OCI-LY3 (cell line): Measurements from ENCODE around the gene TMEM184C.

ENCODE experiments used
- H2AFZ ChIP-seq: fragments of 200-600, 300-600 bp; shearing (Covaris generic); 2 replicates; pipeline ENCODE4 v1.6.0; 2014; ENCODE audit warnings: antibody characterized with exemption, low read depth, low read length
- H3K27ac ChIP-seq: fragments of 200-600, 300-600 bp; sonication (generic); 2 replicates; pipeline ENCODE4 v1.5.1; 2014; ENCODE audit warnings: mild to moderate bottlenecking, low read length, moderate library complexity, mixed read lengths
- H3K27me3 ChIP-seq: fragments of 200-600, 300-600 bp; sonication (generic); 2 replicates; pipeline ENCODE4 v1.6.1; 2014; ENCODE audit warnings: low read depth, low read length, mixed read lengths
- H3K36me3 ChIP-seq: fragments of 200-600, 300-600 bp; sonication (generic); replicated peaks from 2 replicates; pipeline ENCODE3; 2014; ENCODE audit warnings: low read depth, low read length, mixed read lengths
- H3K4me1 ChIP-seq: fragments of 300-600, 200-600 bp; sonication (generic); 2 replicates; pipeline ENCODE4 v1.6.1; 2014; ENCODE audit warnings: low read length, mixed read lengths
- H3K4me2 ChIP-seq: fragments of 200-600, 300-600 bp; sonication (generic); 2 replicates; pipeline ENCODE4 v1.6.1; 2014; ENCODE audit warnings: low read length, mixed read lengths
- H3K4me3 ChIP-seq: fragments of 300-600, 200-600 bp; sonication (generic); 2 replicates; pipeline ENCODE4 v1.5.1; 2014; ENCODE audit warnings: antibody characterized with exemption, mild to moderate bottlenecking, low read length, moderate library complexity
- H3K79me2 ChIP-seq: fragments of 300-600, 200-600 bp; shearing (Covaris generic); 2 replicates; pipeline ENCODE4 v1.6.1; 2014; ENCODE audit warnings: mild to moderate bottlenecking, low read length, mixed read lengths
- H3K9ac ChIP-seq: fragments of 300-600, 200-600 bp; shearing (Covaris generic); 2 replicates; pipeline ENCODE4 v1.6.0; 2014; ENCODE audit warnings: mild to moderate bottlenecking, low read length, moderate library complexity
- H3K9me3 ChIP-seq: fragments of 200-600, 300-600 bp; shearing (Covaris generic); 2 replicates; pipeline ENCODE4 v1.6.1; 2014; ENCODE audit warnings: low read length, mixed read lengths; ENCODE audit not compliant: insufficient read depth
- H4K20me1 ChIP-seq: fragments of 200-600, 300-600 bp; sonication (generic); 2 replicates; pipeline ENCODE4 v1.6.1; 2016; ENCODE audit warnings: low read length, mixed read lengths; ENCODE audit not compliant: insufficient read depth
- CTCF ChIP-seq: fragments of 200-600, 300-600 bp; sonication (generic); IDR thresholded peaks from 2 replicates; pipeline ENCODE4 v1.5.1; 2014; ENCODE audit warnings: antibody characterized with exemption, low read length, low read depth
- EZH2phosphoT487 ChIP-seq: fragments of 200-600 bp; shearing (Covaris generic); IDR thresholded peaks from 2 replicates; pipeline ENCODE4 v1.6.1; 2018; ENCODE audit warnings: antibody characterized with exemption, mixed run types, low read depth

TMEM184C gene

GRCh38 chr4:147683188-147683591 is 66.0 kb downstream of the TMEM184C start:
- Histone ChIP-seq H4K20me1 (0 out of 2 replicates have a peak, but pooled peaks cover 8% of the 10 kb centered on the region), H3K4me1 (peaks cover 12% of the 10 kb centered on the region), H3K4me2 (peak overlapping the region; percentile 78), H3K79me2 (peaks cover 40% of the 10 kb centered on the region), H3K9ac (peak overlapping the region; percentile 78), H3K27ac (peak overlapping the region; percentile 56), H3K27me3 (no peaks in the 10 kb centered on the region), H2AFZ (peak overlapping the region; percentile 97), H3K9me3 (no peaks in the 10 kb centered on the region), H3K4me3 (peak overlapping the region; percentile 82), H3K36me3 (peaks cover 11% of the 10 kb centered on the region)
- TF ChIP-seq EZH2phosphoT487 (no peak), CTCF (no peak)

- Histone ChIP-seq H3K27me3 (no peaks in the 10 kb centered on the region), H3K36me3 (peaks cover 3% of the 10 kb centered on the region), H4K20me1 (0 out of 2 replicates have a peak, but pooled peaks cover 4% of the 10 kb centered on the region), H3K9me3 (no peaks in the 10 kb centered on the region), H3K4me3 (peak within 1 kb of the TSS; percentile 82), H3K27ac (peak within 1 kb of the TSS; percentile 56), H2AFZ (peak within 1 kb of the TSS; percentile 97), H3K79me2 (peaks cover 32% of the 10 kb centered on the region), H3K9ac (peak within 1 kb of the TSS; percentile 78), H3K4me1 (peaks cover 14% of the 10 kb centered on the region), H3K4me2 (peak within 1 kb of the TSS; percentile 87)
- no peak for TF ChIP-seq EZH2phosphoT487
- TF ChIP-seq CTCF, result no peak
Observed at GRCh38 chr4:147683717-147684700, 66.8 kb downstream of the TMEM184C start, which contains the start of gene PRMT9. Gene PRMT9 (minus strand): TSS chr4:147684163. CDS start chr4:147683987, 176 bp downstream.

DNA sequence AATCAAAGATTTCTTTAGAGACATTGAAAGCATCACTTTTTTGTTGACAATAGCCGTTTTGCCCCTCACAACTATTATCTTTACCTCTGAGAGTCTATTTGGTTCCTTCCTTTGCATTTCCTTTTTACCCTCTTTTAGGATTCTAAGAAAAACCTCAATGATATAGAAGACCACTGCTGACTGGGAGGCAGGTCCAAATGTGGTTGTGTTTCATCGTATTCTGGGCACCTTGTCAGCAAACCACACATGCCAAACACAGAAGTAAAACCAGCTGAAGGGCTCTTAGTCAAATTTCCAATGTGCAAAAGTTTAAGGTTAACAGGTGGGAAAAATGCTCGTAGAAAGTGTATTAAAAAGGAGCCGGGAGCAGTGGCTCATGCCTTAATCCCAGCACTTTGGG is 71.9 kb downstream of the TMEM184C start:
- Histone ChIP-seq H3K36me3 (no peaks in the 10 kb centered on the region), H3K4me3 (no peak overlapping the region), H3K4me2 (no peak overlapping the region), H4K20me1 (no peaks in the 10 kb centered on the region), H3K79me2 (no peaks in the 10 kb centered on the region; the same call in 1 of the 2 replicates), H2AFZ (no peak overlapping the region), H3K27ac (no peak overlapping the region), H3K27me3 (no peaks in the 10 kb centered on the region), H3K4me1 (peaks cover 10% of the 10 kb centered on the region), H3K9me3 (no peaks in the 10 kb centered on the region), H3K9ac (no peak overlapping the region)
- no peak for TF ChIP-seq EZH2phosphoT487
- TF ChIP-seq CTCF, result no peak

DNA sequence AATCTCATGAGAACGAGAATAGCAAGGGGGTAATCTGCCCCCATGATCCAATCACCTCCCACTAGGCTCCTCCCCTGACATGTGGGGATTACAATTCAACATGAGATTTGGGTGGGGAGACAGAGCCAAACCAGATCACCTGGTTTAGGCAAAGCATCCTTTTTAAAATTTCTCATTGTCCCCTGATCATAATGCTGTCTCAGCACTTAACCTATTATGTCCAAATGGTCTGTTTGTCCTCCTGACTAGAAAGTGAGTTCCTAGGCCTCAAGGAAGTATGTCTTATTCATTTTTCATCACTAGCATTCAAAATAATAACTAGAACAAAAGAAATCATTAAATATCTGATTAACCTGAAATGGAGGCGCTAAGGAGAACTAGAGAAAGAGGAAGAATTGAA is 74.6 kb downstream of the TMEM184C start:
- H3K27me3 ChIP-seq, result 0 out of 2 replicates have a peak, but pooled peaks cover 2% of the 10 kb centered on the region
- H3K27ac ChIP-seq, result no peak overlapping the region
- TF ChIP-seq EZH2phosphoT487 (no peak), CTCF (no peak)

More for the DNA sequence above, 74.6 kb downstream of the TMEM184C start:
- Histone ChIP-seq H3K4me2 (no peak overlapping the region), H3K79me2 (no peaks in the 10 kb centered on the region), H3K4me3 (no peak overlapping the region), H3K36me3 (no peaks in the 10 kb centered on the region), H4K20me1 (no peaks in the 10 kb centered on the region), H3K9ac (no peak overlapping the region), H3K4me1 (peaks cover 5% of the 10 kb centered on the region), H3K9me3 (no peaks in the 10 kb centered on the region), H2AFZ (no peak overlapping the region)
